ENCODE measurements around the gene DGCR8. TPM values are rescaled to one million over a fixed set of nuclear protein-coding genes. Genes with fewer than 3 reads are reported as not detected.

Gene DGCR8
- total RNA-seq, 6 experiments from 2014 or later, result 11.4 to 27.2 (median 16.1) TPM

- peaks cover 0 to 17% (median 1%) of the 10 kb centered on the region in 4 donors for H3K36me3 ChIP-seq
- no peak overlapping the region for H3K4me3 ChIP-seq
- peaks cover 0 to 3% (median 0%) of the 10 kb centered on the region in 4 donors for H3K4me1 ChIP-seq
- DNase-seq, result no peak
- no peak overlapping the region for H3K27ac ChIP-seq
- H3K27me3 ChIP-seq, result no peaks in the 10 kb centered on the region
- no peaks in the 10 kb centered on the region for H3K9me3 ChIP-seq
- peak in 1 of 4 donors; percentile 12 for ATAC-seq
- WGBS (ENCODE audit: insufficient coverage, low coverage, low lambda C conversion rate, missing lambda C conversion rate), result 98% methylated on average over 6 of the region's 26 CpGs
- TF ChIP-seq POLR2A (IDR thresholded peaks at IDR 0.05), result no peak
- TF ChIP-seq, protein P1, sequence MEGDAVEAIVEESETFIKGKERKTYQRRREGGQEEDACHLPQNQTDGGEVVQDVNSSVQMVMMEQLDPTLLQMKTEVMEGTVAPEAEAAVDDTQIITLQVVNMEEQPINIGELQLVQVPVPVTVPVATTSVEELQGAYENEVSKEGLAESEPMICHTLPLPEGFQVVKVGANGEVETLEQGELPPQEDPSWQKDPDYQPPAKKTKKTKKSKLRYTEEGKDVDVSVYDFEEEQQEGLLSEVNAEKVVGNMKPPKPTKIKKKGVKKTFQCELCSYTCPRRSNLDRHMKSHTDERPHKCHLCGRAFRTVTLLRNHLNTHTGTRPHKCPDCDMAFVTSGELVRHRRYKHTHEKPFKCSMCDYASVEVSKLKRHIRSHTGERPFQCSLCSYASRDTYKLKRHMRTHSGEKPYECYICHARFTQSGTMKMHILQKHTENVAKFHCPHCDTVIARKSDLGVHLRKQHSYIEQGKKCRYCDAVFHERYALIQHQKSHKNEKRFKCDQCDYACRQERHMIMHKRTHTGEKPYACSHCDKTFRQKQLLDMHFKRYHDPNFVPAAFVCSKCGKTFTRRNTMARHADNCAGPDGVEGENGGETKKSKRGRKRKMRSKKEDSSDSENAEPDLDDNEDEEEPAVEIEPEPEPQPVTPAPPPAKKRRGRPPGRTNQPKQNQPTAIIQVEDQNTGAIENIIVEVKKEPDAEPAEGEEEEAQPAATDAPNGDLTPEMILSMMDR (IDR thresholded peaks at IDR 0.05), result no peak
- intact Hi-C loops (cut with DNase I), result no loop called here
Observed at GRCh38 chr22:20043057-20043996, 36.7 kb upstream of the DGCR8 start.

- intact Hi-C loops (cut with DNase I), result no loop called here
- H3K9me3 ChIP-seq, result no peaks in the 10 kb centered on the region
- ATAC-seq (peak in 1 of 4 donors; percentile 23), DNase-seq (no peak)
- 83% methylated on average over 2 of the region's 7 CpGs for WGBS (ENCODE audit: insufficient coverage, low coverage, low lambda C conversion rate, missing lambda C conversion rate)
- TF ChIP-seq, protein P1 (IDR thresholded peaks at IDR 0.05), result no peak
- peaks cover 0 to 12% (median 0%) of the 10 kb centered on the region in 4 donors for H3K36me3 ChIP-seq
- no peaks in the 10 kb centered on the region for H3K27me3 ChIP-seq
- H3K4me1 ChIP-seq, result peaks cover 0 to 3% (median 0%) of the 10 kb centered on the region in 4 donors
- no peak overlapping the region for H3K27ac ChIP-seq
- H3K4me3 ChIP-seq, result no peak overlapping the region
Observed at GRCh38 chr22:20043997-20044342, 36.1 kb upstream of the DGCR8 start.

DNA sequence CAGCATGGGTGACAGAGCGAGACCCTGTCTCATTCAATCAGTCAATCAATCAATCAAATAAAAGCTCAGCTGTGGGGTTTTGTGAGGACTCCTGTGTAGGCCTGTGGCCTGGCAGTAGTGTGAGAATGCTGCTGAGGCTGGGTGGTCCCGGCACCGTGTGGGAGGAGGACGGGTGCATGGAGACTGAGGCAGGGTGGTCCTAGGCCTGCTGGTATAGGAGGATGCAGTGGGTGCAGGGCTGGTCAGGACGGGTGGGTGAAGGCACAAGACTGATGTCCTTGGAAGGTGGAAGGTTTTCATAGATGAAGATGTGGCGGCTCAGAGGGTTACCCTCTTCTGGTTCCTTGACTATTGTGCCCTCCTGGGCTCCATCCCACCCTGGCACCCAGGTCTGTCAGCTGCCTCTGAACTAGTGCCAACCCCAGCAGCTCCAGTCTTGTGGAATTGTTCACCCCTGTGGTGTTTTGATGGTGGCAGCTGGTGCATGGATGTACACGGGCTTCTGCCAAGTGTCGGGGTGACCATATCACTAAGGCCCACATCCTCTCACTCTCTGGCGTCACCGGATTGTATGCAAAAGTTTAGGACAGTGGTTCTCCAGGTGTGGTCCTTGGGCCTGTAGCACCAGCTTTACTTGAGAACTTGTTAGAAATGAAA is 35.4 kb upstream of the DGCR8 start:
- no peak overlapping the region for H3K27ac ChIP-seq
- no CpG with 5 or more reads among the region's 10 CpGs for WGBS (ENCODE audit: insufficient coverage, low coverage, low lambda C conversion rate, missing lambda C conversion rate)
- DNase-seq, result no peak
- H3K4me1 ChIP-seq, result peaks cover 0 to 3% (median 0%) of the 10 kb centered on the region in 4 donors
- H3K4me3 ChIP-seq, result no peak overlapping the region
- peaks cover 0 to 12% (median 0%) of the 10 kb centered on the region in 4 donors for H3K36me3 ChIP-seq
- peak in 1 of 4 donors; percentile 9 for ATAC-seq
- H3K9me3 ChIP-seq, result no peaks in the 10 kb centered on the region
- no peaks in the 10 kb centered on the region for H3K27me3 ChIP-seq
- intact Hi-C loops (cut with DNase I), result no loop called here
- TF ChIP-seq POLR2A (IDR thresholded peaks at IDR 0.05), result no peak
- TF ChIP-seq, protein P1 (IDR thresholded peaks at IDR 0.05), result no peak

DNA sequence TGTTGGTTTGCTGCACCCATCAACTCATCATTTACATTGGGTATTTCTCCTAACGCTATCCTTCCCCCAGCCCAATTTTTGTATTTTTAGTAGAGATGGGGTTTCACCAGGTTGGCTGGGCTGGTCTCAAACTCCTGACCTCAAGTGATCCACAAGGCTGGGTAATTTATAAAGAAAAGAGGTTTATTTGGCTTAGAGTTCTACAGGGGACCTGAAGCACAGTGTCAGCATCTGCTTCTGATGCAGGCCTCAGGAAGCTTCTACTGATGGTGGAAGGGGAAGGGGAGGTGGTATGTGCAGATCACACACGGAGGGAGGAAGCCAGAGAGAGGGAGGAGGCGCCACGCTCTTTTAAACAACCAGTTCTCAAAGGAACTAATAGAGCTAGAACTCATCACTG is 33.3 kb upstream of the DGCR8 start:
- Histone ChIP-seq H3K27ac (no peak overlapping the region), H3K9me3 (no peaks in the 10 kb centered on the region), H3K4me1 (peaks cover 0 to 3% (median 0%) of the 10 kb centered on the region in 4 donors), H3K27me3 (no peaks in the 10 kb centered on the region), H3K4me3 (no peak overlapping the region), H3K36me3 (peaks cover 0 to 13% (median 0%) of the 10 kb centered on the region in 4 donors)
- intact Hi-C loops (cut with DNase I), result no loop called here
- WGBS (ENCODE audit: insufficient coverage, low coverage, low lambda C conversion rate, missing lambda C conversion rate), result 91% methylated on average over 4 of the region's 4 CpGs
- TF ChIP-seq, protein P1 (IDR thresholded peaks at IDR 0.05), result no peak
- TF ChIP-seq POLR2A (IDR thresholded peaks at IDR 0.05), result no peak
- no peak for DNase-seq
- ATAC-seq, result no peak

All from right lobe of liver (tissue), 6 donors.